Measurements from ENCODE around the gene CES3.

GRCh38 chr16:66996983-66997358 lies 35.9 kb downstream of the CES3 start:
- TF ChIP-seq POLR2A (IDR thresholded peaks at IDR 0.05) (no peak), CTCF (IDR thresholded peaks at IDR 0.05) (no peak)
